Lower leg skin (tissue), 3 donors: ENCODE results near the gene DLG2.

Experiments
- POLR2A ChIP-seq, 2 donors: fragments of 450-650 bp; IDR thresholded peaks; one replicate each; pipeline ENCODE4 v1.6.1; 2016 to 2017; ENCODE audit warnings: antibody characterized with exemption in 2 of 2, mild to moderate bottlenecking in 1 of 2, moderate library complexity in 1 of 2
- TF ChIP-seq, protein P1 (sequence below), 3 donors: fragments of 450-650 bp; IDR thresholded peaks; one replicate each; pipeline ENCODE4 v1.5.1; 2016; ENCODE audit warnings: antibody characterized with exemption in 3 of 3, mild to moderate bottlenecking in 3 of 3, moderate library complexity in 2 of 3

DNA sequence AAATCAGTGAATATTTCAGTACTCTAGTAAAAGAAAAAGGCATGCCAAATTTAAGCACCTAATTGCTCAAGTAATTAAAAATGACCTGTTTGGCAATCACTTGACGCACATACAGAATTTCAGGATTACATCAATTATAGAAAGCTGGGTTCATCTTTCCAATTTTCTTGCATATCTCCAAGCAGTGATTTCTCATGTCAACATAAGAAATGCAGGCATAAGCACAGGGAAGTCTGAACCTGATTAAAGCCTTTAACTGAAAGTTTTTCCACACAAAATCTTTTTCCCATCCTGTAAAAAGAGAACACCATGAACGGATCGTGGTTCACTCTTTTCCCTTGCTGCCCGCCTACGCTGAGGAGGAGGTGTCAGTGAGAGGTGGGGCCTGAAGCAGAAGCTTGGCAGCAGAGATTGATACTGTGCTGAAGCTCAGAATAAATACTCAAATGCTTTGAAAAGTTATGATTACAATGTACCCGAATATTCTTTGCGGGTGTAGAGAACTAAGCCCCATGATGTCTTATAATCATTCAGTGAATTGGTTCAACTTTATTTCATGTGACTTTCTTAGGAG lies 1636.9 kb downstream of the DLG2 start:
- TF ChIP-seq, protein P1, sequence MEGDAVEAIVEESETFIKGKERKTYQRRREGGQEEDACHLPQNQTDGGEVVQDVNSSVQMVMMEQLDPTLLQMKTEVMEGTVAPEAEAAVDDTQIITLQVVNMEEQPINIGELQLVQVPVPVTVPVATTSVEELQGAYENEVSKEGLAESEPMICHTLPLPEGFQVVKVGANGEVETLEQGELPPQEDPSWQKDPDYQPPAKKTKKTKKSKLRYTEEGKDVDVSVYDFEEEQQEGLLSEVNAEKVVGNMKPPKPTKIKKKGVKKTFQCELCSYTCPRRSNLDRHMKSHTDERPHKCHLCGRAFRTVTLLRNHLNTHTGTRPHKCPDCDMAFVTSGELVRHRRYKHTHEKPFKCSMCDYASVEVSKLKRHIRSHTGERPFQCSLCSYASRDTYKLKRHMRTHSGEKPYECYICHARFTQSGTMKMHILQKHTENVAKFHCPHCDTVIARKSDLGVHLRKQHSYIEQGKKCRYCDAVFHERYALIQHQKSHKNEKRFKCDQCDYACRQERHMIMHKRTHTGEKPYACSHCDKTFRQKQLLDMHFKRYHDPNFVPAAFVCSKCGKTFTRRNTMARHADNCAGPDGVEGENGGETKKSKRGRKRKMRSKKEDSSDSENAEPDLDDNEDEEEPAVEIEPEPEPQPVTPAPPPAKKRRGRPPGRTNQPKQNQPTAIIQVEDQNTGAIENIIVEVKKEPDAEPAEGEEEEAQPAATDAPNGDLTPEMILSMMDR (IDR thresholded peaks at IDR 0.05) = no peak
- no peak for TF ChIP-seq POLR2A (IDR thresholded peaks at IDR 0.05)
